Measurements from ENCODE around the gene S1PR1. TPM values are rescaled to one million over a fixed set of nuclear protein-coding genes. Genes with fewer than 3 reads are reported as not detected.

The S1PR1 gene
- total and polyA plus RNA-seq, 2 of the 13 experiments (the other 11 are each of a cell fraction or from before 2014, with no cell fraction given) = not detected

DNA sequence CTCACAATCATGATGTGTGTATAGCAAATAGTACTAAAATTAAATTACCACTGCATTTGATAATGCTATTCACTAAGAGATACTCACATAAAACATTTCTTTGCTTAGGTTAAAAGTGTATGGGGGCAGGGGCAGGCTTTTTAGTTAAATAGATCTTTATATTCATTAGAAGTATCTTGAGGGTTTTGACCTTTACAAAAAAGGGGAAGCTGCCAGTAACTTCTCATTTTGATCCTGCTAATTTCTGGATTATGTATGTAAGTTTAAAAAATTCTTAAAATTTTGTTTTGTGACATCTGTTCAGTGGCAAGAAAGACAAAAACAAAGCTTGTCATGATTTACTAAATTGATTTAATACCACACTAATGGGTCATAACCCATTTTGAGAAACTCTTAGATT lies 45.8 kb upstream of the S1PR1 start (continued):
- TF ChIP-seq, protein P1, sequence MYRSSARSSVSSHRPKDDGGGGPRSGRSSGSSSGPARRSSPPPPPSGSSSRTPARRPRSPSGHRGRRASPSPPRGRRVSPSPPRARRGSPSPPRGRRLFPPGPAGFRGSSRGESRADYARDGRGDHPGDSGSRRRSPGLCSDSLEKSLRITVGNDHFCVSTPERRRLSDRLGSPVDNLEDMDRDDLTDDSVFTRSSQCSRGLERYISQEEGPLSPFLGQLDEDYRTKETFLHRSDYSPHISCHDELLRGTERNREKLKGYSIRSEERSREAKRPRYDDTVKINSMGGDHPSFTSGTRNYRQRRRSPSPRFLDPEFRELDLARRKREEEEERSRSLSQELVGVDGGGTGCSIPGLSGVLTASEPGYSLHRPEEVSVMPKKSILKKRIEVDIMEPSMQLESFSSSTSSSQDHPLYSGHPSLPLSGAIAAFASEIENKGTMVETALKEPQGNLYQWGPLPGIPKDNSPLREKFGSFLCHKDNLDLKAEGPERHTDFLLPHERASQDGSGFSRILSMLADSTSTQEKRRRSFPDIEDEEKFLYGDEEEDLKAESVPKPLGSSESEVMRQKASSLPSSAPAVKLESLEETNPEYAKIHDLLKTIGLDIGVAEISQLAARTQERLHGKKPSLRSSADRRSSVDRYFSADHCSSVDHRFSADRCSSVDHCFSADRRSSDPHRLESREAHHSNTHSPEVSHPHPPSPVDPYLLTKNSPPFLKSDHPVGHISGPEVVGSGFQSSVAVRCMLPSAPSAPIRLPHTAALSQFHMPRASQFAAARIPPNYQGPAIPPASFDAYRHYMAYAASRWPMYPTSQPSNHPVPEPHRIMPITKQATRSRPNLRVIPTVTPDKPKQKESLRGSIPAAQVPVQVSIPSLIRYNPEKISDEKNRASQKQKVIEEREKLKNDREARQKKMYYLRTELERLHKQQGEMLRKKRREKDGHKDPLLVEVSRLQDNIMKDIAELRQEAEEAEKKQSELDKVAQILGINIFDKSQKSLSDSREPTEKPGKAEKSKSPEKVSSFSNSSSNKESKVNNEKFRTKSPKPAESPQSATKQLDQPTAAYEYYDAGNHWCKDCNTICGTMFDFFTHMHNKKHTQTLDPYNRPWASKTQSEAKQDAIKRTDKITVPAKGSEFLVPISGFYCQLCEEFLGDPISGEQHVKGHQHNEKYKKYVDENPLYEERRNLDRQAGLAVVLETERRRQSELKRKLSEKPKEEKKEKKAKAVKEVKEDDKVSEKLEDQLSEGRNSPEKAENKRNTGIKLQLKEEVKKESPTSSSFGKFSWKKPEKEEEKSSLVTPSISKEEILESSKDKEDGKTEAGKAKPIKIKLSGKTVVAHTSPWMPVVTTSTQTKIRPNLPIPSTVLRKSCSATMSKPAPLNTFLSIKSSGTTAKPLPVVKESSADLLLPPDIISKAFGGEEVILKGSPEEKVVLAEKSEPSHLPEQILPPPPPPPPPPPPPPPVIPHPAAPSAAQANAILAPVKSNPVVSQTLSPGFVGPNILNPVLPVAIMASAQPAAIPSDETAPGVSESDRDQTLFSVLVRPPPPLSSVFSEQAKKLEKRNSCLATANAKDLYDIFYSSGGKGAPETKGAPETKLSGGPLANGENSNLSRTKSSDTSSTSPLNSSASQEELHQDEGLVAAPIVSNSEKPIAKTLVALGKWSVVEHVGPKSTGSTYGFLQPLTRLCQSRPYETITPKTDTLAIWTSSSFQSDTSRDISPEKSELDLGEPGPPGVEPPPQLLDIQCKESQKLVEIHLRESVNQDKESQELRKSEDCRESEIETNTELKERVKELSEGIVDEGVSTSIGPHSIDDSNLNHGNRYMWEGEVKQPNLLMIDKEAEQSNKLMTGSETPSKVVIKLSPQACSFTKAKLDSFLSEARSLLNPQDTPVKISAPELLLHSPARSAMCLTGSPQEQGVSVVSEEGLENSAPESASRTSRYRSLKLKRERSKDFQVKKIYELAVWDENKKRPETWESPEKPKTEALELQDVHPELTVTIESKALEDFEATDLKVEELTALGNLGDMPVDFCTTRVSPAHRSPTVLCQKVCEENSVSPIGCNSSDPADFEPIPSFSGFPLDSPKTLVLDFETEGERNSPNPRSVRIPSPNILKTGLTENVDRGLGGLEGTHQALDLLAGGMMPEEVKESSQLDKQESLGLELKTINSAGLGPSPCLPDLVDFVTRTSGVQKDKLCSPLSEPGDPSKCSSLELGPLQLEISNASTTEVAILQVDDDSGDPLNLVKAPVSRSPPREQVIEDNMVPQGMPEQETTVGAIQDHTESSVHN (CRISPR knock-in tag; IDR thresholded peaks at IDR 0.05) = no peak
- TF ChIP-seq ZNF746 (CRISPR knock-in tag; IDR thresholded peaks at IDR 0.05) (no peak), GABPA (IDR thresholded peaks at IDR 0.05; ENCODE audit: low read depth, low read length) (no peak), GABPA (CRISPR knock-in tag; IDR thresholded peaks at IDR 0.05; ENCODE audit: low read depth) (no peak)
- TF ChIP-seq, protein P2, sequence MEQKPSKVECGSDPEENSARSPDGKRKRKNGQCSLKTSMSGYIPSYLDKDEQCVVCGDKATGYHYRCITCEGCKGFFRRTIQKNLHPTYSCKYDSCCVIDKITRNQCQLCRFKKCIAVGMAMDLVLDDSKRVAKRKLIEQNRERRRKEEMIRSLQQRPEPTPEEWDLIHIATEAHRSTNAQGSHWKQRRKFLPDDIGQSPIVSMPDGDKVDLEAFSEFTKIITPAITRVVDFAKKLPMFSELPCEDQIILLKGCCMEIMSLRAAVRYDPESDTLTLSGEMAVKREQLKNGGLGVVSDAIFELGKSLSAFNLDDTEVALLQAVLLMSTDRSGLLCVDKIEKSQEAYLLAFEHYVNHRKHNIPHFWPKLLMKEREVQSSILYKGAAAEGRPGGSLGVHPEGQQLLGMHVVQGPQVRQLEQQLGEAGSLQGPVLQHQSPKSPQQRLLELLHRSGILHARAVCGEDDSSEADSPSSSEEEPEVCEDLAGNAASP (CRISPR knock-in tag; IDR thresholded peaks at IDR 0.05; ENCODE audit: borderline replicate concordance) = no peak
